DND-41 (cell line): ENCODE results near the gene CUBN.

Source experiments
- EZH2 ChIP-seq: IDR thresholded peaks from 3 replicates; pipeline ENCODE4 v1.6.1; 2012; ENCODE audit warnings: borderline replicate concordance, low read depth, mild to moderate bottlenecking, moderate library complexity, low read length, inconsistent platforms; ENCODE audit not compliant: severe bottlenecking
- TF ChIP-seq, protein P1 (sequence below): IDR thresholded peaks from 2 replicates; pipeline ENCODE4 v1.5.1; 2012; ENCODE audit warnings: borderline replicate concordance, low read length, moderate library complexity, mild to moderate bottlenecking; ENCODE audit not compliant: poor library complexity, severe bottlenecking; ENCODE audit errors: extremely low read depth

DNA sequence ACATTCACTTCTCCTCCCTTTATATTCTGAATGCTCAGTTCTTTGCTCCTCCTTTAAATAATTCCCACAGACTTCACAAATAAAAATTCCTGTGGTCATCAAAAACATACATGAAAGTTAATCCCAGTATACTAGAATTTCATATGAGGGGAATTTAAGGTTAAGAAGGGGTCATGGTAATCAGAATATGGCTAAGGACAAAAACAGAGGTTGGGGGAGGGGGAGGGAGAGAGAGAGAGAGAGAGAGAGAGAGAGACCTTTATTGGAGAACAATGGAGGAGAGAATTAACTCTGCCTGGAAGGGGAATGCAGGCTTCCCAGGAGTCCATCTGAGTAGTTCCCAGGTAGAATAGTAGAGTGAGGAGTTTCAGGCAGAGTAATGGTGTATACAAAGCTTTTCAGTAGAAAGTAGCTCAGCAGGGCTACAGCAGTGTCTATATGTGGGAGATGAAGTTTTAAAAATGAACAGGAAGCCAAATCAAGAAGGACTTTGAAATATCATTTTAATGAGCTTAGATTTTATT, 5.2 kb upstream of the CUBN start:
- TF ChIP-seq, protein P1, sequence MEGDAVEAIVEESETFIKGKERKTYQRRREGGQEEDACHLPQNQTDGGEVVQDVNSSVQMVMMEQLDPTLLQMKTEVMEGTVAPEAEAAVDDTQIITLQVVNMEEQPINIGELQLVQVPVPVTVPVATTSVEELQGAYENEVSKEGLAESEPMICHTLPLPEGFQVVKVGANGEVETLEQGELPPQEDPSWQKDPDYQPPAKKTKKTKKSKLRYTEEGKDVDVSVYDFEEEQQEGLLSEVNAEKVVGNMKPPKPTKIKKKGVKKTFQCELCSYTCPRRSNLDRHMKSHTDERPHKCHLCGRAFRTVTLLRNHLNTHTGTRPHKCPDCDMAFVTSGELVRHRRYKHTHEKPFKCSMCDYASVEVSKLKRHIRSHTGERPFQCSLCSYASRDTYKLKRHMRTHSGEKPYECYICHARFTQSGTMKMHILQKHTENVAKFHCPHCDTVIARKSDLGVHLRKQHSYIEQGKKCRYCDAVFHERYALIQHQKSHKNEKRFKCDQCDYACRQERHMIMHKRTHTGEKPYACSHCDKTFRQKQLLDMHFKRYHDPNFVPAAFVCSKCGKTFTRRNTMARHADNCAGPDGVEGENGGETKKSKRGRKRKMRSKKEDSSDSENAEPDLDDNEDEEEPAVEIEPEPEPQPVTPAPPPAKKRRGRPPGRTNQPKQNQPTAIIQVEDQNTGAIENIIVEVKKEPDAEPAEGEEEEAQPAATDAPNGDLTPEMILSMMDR: no peak
- no peak for TF ChIP-seq EZH2
